Skeletal muscle satellite cell (primary cell): Measurements from ENCODE around the gene NOS1AP.

Source experiments
- H3K27me3 ChIP-seq: 2 replicates; pipeline ENCODE4 v1.7.0; 2013; ENCODE audit warnings: low read length; ENCODE audit not compliant: control insufficient read depth, insufficient read depth
- H3K36me3 ChIP-seq: 2 replicates; pipeline ENCODE4 v1.7.0; 2013; ENCODE audit warnings: mild to moderate bottlenecking, control low read depth, low read length; ENCODE audit not compliant: insufficient read depth
- H3K4me1 ChIP-seq: 2 replicates; pipeline ENCODE4 v1.7.0; 2013; ENCODE audit warnings: low read length; ENCODE audit not compliant: control insufficient read depth, insufficient read depth
- H3K4me2 ChIP-seq: 2 replicates; pipeline ENCODE4 v1.7.0; 2013; ENCODE audit warnings: mild to moderate bottlenecking, low read length
- H3K4me3 ChIP-seq: 2 replicates; pipeline ENCODE4 v1.7.0; 2013; ENCODE audit warnings: low read length
- H3K9ac ChIP-seq: 2 replicates; pipeline ENCODE4 v1.7.0; 2013; ENCODE audit warnings: mild to moderate bottlenecking, low read depth, low read length, moderate library complexity
- H3K9me3 ChIP-seq: replicated peaks from 2 replicates; pipeline ENCODE4 v1.7.0; 2013; ENCODE audit warnings: mild to moderate bottlenecking, control low read depth, low read length

Gene NOS1AP

DNA sequence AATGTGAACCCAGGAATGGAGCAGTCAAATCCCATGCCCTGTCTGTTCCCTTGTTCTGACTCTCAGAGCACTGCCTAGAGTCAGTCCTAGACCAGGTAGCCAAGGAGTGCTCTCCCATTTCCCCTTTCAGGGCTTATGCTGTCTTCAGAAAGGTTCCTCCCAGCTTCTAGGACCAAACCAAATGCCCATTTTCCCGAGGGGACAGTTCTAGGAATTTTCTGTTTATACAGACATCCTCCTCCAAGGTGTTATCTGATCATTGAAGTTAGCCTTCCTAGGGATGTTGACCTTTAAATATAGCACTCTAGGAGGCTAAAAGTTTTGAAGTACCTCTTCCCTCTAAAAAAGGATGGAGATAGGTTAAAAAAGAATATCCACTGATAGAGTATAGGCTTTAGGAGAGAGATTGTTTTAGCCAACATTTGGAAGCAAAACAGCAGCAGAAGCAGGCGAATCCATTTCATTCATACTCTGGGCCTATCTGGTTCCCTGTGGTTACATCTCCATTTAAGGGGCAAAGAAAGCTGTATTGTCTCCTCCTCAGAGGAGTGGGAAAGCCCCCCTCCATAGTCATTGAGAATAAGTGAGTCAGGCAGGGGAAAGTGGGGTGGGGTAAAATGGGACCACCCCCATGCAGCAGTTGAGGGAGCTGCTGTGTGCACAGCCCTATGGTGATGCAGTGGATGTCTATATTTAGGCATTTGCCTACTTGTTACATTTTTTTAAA is 180.7 kb downstream of the NOS1AP start:
- H3K27me3 ChIP-seq: peaks cover 19% of the 10 kb centered on the region
- H3K9me3 ChIP-seq: no peaks in the 10 kb centered on the region
- H3K36me3 ChIP-seq: no peaks in the 10 kb centered on the region
- H3K4me1 ChIP-seq: no peaks in the 10 kb centered on the region
- no peak overlapping the region for H3K4me2 ChIP-seq
- no peak overlapping the region for H3K9ac ChIP-seq
- H3K4me3 ChIP-seq: no peak overlapping the region

DNA sequence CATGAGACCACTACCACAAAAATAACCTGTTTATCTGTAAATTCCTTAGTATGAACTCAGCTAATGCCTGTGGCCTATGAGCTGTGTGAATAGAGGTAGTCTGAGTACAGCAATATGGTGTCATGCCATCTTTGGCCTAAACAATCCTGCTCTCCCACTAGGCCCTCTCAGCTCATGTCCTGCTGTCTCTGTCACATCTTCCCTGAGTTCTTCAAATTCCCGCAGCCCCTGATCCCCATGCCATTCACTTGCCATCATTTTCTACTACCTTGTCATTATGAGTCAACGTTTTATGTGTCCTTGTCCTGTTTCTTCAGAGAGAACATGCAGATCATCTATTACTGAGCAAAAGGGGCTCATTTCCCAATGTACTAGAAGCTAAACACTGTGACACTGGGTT is 181.6 kb downstream of the NOS1AP start:
- Histone ChIP-seq H3K36me3 (no peaks in the 10 kb centered on the region), H3K4me1 (no peaks in the 10 kb centered on the region)

DNA sequence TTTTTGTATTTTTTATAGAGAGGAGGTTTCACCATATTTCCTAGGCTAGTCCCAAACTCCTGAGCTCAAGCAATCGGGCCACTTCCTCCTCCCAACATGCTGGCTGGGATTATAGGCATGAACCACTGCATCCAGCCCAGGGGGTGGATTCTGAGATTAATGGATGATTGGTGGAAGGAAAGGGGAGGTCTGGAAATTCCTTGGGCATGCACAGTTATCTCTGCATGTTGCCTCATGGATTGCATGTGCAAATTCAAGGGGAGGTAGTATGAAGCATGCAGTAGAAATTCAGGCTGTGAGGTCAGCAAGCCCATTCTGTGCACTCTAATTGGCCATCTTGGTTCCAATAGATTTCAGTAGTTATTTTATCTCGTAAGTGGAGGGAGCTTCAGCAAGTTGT is 182.7 kb downstream of the NOS1AP start:
- Histone ChIP-seq H3K27me3 (peaks cover 12% of the 10 kb centered on the region), H3K4me3 (no peak overlapping the region), H3K9me3 (no peaks in the 10 kb centered on the region), H3K9ac (no peak overlapping the region), H3K4me2 (no peak overlapping the region), H3K36me3 (no peaks in the 10 kb centered on the region), H3K4me1 (no peaks in the 10 kb centered on the region)

More for the DNA sequence above, 181.6 kb downstream of the NOS1AP start:
- Histone ChIP-seq H3K27me3 (peaks cover 9% of the 10 kb centered on the region), H3K4me2 (no peak overlapping the region), H3K4me3 (no peak overlapping the region), H3K9me3 (no peaks in the 10 kb centered on the region), H3K9ac (no peak overlapping the region)

DNA sequence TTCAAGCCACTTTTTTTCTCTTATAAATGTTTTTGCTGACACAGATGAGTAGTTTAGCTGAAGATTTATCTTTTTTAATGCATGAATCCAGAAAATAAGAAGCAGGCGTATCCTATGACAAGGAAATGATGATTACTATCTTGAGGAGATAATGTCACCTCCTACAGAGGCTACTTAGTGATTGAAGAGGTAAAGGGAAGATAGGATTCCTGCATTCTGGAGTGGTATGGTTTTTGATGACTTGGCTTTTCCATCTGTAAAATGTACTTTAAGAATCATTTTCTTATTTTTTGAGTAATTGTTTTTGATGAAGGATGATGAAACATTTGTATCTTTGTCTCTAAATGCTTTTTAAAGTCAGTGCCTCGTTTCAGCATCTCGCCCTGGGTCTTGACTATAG is 184.3 kb downstream of the NOS1AP start:
- Histone ChIP-seq H3K9me3 (no peaks in the 10 kb centered on the region), H3K4me3 (no peak overlapping the region), H3K4me1 (no peaks in the 10 kb centered on the region), H3K27me3 (peaks cover 12% of the 10 kb centered on the region), H3K9ac (no peak overlapping the region), H3K36me3 (no peaks in the 10 kb centered on the region), H3K4me2 (no peak overlapping the region)

DNA sequence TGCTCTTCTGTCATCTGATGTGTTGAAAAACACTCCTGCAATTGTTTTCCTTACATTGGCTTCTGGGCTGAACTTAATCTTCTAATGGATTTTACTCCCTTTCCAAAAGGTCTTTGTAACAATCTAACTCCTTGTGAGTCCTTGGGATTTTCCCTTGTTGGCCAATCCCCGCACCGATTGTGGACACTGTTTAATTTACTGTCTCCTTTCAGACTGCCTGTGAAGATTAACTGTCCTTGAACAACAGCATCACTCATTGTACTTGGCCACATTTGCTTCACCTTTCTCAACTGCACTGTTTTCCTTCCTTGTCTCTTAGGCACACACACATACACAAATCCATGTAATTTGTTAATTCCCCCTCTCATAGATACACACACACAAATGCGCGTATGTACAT is 186.8 kb downstream of the NOS1AP start:
- H3K36me3 ChIP-seq: no peaks in the 10 kb centered on the region
- no peaks in the 10 kb centered on the region for H3K4me1 ChIP-seq
- no peak overlapping the region for H3K9ac ChIP-seq
- H3K4me3 ChIP-seq: no peak overlapping the region
- H3K9me3 ChIP-seq: no peaks in the 10 kb centered on the region
- peaks cover 21% of the 10 kb centered on the region for H3K27me3 ChIP-seq
- H3K4me2 ChIP-seq: no peak overlapping the region

DNA sequence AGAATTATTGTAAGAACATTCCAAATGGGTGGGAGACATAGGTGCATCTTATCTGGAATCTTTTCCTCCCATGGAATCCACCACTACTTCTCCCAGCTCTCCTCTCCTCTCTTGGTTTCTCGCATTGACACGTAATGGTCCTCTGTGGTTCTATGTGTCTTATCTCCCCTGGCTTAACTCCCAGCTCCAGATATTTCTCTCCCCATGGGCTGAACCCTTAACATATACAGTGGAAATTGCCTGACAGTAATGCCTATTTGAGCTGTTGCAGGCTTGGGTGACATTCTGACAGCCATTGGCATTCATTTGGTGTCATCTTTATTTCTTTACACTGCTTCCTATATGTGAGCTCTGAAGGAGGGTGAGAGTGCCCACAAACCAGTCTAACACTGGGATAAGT is 188.9 kb downstream of the NOS1AP start:
- Histone ChIP-seq H3K36me3 (no peaks in the 10 kb centered on the region), H3K4me2 (no peak overlapping the region), H3K27me3 (peaks cover 29% of the 10 kb centered on the region), H3K9ac (no peak overlapping the region), H3K9me3 (no peaks in the 10 kb centered on the region), H3K4me3 (no peak overlapping the region), H3K4me1 (no peaks in the 10 kb centered on the region)

DNA sequence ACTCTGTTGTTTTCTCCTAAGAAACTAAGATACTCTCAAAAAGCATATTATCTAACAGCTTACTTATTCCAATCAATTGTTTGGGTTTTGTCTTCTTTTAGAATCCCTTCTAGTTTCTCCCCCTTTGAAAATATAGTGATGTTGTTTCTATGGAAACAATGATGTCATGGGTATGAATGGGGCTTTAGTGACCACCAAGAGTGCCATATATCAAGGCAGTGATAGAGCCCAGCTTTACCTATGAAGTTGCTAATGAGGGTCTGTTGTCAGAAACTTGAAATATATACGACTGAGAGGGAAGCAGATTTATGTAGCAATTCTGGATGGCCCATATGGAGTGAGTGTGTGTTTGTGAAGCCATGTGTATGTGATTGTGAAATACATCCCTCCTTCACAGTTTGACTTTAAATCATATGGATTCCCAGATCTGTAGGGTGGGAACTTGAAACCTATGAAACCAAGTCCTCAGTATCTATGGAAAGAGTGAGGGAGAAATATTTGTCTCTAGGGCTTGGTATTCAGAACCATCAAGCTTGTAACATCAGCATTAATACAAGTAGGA is 190.5 kb downstream of the NOS1AP start:
- Histone ChIP-seq H3K4me2 (no peak overlapping the region), H3K9ac (no peak overlapping the region), H3K9me3 (no peaks in the 10 kb centered on the region), H3K27me3 (peaks cover 24% of the 10 kb centered on the region), H3K4me3 (no peak overlapping the region), H3K36me3 (no peaks in the 10 kb centered on the region), H3K4me1 (no peaks in the 10 kb centered on the region)

DNA sequence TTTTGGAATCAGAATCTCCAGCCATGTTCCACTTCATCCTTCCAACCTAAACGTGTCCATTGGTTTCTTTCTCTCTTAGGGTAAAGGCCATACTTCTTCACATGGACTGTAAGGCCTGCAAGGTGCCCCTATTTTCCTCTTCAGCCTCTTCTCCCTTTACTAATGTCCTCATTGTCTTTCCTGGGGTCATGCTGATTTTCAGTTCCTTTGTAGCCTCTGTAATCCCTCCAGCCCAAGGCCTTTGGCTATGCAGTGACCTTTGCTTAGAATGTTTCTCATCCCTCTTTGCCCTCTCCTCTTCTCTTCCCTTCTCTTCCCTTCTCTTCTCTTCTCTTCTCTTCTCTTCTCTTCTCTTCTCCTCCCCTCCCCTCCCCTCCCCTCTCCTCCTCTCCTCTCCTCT is 194.6 kb downstream of the NOS1AP start:
- no peak overlapping the region for H3K4me2 ChIP-seq
- peaks cover 26% of the 10 kb centered on the region for H3K27me3 ChIP-seq
- H3K36me3 ChIP-seq: no peaks in the 10 kb centered on the region
- no peak overlapping the region for H3K9ac ChIP-seq
- H3K4me3 ChIP-seq: no peak overlapping the region
- H3K4me1 ChIP-seq: no peaks in the 10 kb centered on the region
- no peaks in the 10 kb centered on the region for H3K9me3 ChIP-seq

DNA sequence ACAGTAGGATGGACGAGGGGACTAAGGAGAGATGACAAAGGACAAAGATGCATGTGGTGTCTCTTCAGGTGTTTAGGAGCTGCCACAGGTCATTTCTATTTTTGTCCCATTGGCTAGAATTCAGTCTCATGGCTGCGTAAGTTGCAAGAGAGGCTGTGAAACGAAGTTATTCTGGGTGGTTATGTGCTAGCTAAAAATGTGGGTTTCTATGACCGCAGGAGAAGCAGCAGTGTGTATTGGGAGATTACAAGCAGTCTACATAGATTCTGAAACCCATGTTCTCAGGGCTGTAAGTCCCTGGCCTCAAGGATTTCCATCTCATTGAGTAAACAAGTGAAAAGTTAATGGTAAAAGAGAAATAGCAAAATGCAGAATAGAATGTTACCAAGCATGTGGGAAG is 196.5 kb downstream of the NOS1AP start:
- H3K27me3 ChIP-seq: peaks cover 25% of the 10 kb centered on the region
- no peak overlapping the region for H3K4me3 ChIP-seq
- H3K36me3 ChIP-seq: no peaks in the 10 kb centered on the region
- no peak overlapping the region for H3K9ac ChIP-seq
- H3K9me3 ChIP-seq: no peaks in the 10 kb centered on the region
- H3K4me1 ChIP-seq: no peaks in the 10 kb centered on the region
- H3K4me2 ChIP-seq: no peak overlapping the region

DNA sequence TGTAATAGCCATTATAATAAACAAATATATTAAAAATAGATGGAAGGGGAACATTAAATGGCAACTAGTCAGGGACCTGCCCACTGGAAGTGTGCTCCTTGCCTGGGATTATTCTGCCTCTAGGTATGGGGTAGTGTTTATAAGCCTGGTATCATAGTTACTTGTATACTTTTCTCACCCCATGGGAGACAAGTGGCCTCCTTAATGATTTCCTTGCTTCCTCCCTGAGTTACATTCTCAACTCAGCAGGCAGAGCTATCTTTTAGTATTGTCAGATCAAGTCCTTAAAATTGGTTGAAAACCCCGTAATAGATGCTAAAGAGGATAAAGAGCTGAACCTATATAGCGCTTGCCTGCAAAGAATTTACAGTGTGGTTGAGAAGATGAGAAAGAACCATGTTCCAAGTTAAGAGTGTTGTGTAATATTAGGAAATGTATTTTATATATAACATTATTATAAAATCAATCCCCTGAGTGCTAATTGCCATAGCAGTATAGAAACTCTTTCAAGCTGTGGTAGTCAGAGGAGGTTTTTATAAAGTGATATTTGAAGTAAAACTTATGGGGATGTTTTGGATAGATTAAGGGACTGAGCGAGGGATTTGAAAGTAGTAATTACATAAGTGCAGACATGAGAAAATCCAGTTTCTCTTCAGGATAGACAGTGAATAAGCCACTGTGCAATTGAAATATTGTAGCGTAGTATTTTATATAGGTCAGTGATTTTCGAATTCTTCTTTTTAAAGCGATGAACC is 200.7 kb downstream of the NOS1AP start:
- Histone ChIP-seq H3K9me3 (no peaks in the 10 kb centered on the region), H3K9ac (no peak overlapping the region), H3K4me3 (no peak overlapping the region), H3K4me1 (no peaks in the 10 kb centered on the region), H3K36me3 (no peaks in the 10 kb centered on the region), H3K4me2 (no peak overlapping the region), H3K27me3 (peaks cover 14% of the 10 kb centered on the region)

DNA sequence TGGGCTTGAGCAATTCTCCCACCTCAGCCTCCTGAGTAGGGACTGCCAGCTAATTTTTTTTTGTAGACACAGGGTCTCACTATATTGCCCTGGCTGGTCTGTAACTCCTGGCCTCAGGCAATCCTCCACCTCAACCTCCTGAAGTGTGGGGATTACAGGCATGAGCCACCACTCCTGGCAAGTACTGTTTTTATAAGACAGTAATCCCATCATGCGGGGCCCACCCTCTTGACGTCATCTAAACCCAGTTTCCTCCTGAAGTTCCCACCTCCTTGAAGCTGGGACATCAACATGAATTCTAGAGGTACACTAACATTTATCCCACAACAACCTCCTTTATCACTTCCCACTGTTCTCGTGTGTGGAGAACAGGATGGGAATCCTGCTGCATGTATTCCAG is 202.5 kb downstream of the NOS1AP start:
- Histone ChIP-seq H3K9me3 (no peaks in the 10 kb centered on the region), H3K4me1 (no peaks in the 10 kb centered on the region), H3K4me3 (no peak overlapping the region), H3K36me3 (no peaks in the 10 kb centered on the region), H3K9ac (no peak overlapping the region), H3K4me2 (no peak overlapping the region), H3K27me3 (peaks cover 8% of the 10 kb centered on the region)
